ENCODE results near the gene GBF1.
A peak's percentile ranks its signal among the peaks of the same experiment; 100 is the strongest.

Gene GBF1

GRCh38 chr10:102245082-102245931, at the start of gene GBF1:
TSS of gene GBF1 (plus strand) at chr10:102245532. CDS start at chr10:102258939, 13,407 bp downstream.
- no peak for TF ChIP-seq GATA3 (IDR thresholded peaks at IDR 0.05; ENCODE audit: low read depth, low read length)
- TF ChIP-seq GATA2 (IDR thresholded peaks at IDR 0.05; ENCODE audit: low read depth, low read length) = no peak

DNA sequence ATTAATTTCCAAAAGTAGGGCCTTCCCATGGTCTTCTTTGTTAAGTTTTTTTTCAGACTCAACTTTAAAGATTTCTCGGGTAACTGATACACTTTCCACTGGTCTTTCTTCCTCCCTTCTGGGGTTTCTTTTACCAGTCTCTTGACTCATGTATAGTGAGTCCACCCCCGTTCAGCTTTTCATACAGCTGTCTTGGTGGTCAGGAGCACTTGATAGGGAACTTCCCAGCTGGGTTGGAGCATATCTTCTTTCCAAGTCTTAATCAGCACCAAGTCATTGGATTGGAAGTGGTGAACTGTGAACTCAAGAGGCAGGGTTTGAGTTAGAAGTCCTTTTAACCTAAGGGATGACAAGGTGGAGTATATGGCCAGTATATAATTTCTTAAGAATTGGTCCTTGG, 48.4 kb upstream of the GBF1 start:
- TF ChIP-seq GATA3 (IDR thresholded peaks at IDR 0.05; ENCODE audit: low read depth, low read length) (no peak), GATA2 (IDR thresholded peaks at IDR 0.05; ENCODE audit: low read depth, low read length) (no peak)

DNA sequence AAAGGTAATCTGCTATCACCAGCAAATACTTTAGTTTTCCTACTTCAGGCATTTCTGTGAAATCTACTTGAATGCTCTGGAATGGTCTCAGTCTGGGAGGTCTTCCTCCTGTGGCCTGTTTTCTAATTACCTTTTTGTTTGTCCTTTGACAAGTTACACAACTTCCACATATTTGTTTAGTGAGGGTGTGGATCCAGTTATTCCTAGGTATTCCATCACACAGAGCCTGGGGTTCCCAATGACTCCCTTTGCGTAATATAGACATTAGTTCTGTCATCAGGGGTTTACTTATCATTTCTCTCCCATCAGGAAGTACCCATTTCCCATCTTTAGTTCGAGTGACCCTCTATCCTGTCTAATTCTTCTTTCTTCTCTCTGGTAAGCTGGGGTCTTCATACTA, 47.3 kb upstream of the GBF1 start:
- no peak for TF ChIP-seq GATA3 (IDR thresholded peaks at IDR 0.05; ENCODE audit: low read depth, low read length)
- TF ChIP-seq GATA2 (IDR thresholded peaks at IDR 0.05; ENCODE audit: low read depth, low read length) = no peak

DNA sequence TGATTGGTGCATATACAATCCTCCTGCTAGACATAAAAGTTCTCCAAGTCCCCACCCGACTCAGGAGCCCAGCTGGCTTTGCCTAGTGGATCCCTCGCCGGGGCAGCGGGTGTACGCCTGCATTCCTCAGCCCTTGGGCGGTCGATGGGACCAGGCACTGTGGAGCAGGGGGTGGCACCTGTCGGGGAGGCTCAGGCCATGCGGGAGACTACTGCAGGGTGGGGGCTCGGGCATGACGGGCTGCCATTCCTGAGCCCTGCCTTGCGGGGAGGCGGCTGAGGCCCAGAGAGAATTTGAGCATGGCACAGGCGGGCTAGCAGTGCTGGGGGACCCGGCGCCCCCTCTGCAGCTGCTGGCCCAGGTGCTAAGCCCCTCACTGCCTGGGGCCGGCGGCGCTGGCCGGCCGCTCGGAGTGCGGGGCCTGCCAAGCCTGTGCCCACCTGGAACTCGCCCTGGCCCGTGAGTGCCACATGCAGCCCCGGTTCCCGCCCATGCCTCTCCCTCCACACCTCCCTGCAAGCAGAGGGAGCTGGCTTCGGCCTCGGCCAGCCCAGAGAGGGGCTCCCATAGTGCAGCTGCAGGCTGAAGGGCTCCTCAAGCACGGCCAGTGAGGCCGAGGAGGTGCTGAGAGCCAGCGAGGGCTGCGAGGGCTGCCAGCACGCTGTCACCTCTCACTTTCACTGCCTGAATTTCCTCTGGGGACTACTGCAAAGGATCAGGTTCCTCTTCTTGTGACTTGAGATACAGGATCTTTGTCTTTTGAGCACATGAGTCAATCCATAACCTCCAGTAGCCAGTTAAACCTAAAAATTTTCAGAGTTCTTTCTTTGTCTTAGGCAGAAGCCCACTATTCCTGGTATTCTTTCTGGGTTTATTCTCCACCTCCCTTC, 44.3 kb upstream of the GBF1 start:
- TF ChIP-seq GATA2 (IDR thresholded peaks at IDR 0.05; ENCODE audit: low read depth, low read length) = no peak
- TF ChIP-seq GATA3 (IDR thresholded peaks at IDR 0.05; ENCODE audit: low read depth, low read length) = no peak

DNA sequence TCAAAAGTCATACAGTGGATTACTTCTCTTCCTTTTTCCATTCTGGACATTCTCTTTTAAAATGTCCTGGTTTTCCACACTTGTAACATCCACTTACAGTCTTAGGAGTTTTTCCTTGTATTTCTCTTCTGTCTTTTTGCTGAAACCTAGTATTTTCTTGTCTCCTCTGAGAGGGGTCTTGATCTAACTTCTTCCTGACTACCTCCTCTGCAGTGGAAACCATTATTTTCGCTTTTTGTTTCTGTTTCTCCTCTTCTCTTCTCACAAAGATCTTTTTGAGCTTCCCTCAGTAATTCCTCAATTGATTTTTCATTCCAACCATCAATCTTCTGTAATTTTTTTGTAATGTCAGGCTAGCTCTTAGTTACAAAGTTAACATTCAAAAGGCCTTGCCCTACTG, 42.9 kb upstream of the GBF1 start:
- TF ChIP-seq GATA2 (IDR thresholded peaks at IDR 0.05; ENCODE audit: low read depth, low read length) = no peak
- TF ChIP-seq GATA3 (IDR thresholded peaks at IDR 0.05; ENCODE audit: low read depth, low read length) = no peak

- TF ChIP-seq GATA3 (IDR thresholded peaks at IDR 0.05; ENCODE audit: low read depth, low read length) (peak; percentile 92), GATA2 (IDR thresholded peaks at IDR 0.05; ENCODE audit: low read depth, low read length) (peak; percentile 98)
Measured at GRCh38 chr10:102208311-102209035, 36.9 kb upstream of the GBF1 start.

DNA sequence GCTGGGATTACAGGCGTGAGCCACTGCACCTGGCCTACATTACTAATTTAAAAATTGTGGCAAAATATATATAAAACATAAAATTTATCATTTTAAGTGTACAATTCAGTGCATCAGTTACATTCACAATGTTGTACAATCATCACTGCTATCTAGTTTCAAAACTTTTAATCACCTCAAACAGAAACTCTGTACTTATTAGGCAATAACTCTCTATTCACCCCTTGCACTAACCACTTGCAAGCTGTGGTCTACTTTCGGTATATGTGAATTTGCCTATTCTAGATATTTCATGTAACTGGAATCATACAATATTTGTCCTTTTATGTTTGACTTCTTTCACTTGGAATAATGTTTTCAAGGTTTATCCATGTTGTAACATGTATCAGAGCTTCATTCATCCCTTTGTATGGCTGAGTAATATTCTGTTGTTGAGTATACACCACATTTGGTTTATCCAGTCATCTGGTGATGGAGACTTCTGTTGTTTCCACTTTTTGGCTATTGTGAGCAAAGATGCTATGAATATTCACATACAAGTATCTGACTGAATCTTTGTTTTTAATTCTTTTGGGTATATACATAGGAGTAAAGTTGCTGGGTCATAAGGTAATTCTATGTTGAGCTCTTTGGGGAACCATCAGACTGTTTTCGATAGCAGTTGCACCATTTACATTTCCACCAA, 33.6 kb upstream of the GBF1 start:
- TF ChIP-seq GATA2 (IDR thresholded peaks at IDR 0.05; ENCODE audit: low read depth, low read length) (no peak), GATA3 (IDR thresholded peaks at IDR 0.05; ENCODE audit: low read depth, low read length) (no peak)

DNA sequence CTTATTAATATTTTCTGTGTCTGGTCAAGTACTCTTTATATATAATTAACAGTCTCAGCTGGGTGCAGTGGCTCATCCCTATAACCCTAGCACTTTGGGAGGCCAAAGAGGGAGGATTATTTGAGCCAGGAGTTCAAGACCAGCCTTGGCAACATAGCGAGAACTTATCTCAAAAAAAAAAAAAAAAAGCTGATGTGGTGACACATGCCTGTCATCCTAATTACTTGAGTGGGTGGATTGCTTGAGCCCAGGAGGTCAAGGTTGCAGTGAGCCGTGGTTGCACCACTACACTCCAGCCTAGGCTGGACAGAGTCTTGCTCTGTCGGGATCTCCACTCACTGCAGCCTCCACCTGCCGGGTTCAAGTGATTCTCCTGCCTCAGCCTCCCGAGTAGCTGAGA, 26.0 kb upstream of the GBF1 start:
- TF ChIP-seq GATA3 (IDR thresholded peaks at IDR 0.05; ENCODE audit: low read depth, low read length) = no peak
- TF ChIP-seq GATA2 (IDR thresholded peaks at IDR 0.05; ENCODE audit: low read depth, low read length) = no peak

GRCh38 chr10:102220612-102221011, 24.7 kb upstream of the GBF1 start:
- TF ChIP-seq GATA2 (IDR thresholded peaks at IDR 0.05; ENCODE audit: low read depth, low read length) = no peak
- TF ChIP-seq GATA3 (IDR thresholded peaks at IDR 0.05; ENCODE audit: low read depth, low read length) = no peak

DNA sequence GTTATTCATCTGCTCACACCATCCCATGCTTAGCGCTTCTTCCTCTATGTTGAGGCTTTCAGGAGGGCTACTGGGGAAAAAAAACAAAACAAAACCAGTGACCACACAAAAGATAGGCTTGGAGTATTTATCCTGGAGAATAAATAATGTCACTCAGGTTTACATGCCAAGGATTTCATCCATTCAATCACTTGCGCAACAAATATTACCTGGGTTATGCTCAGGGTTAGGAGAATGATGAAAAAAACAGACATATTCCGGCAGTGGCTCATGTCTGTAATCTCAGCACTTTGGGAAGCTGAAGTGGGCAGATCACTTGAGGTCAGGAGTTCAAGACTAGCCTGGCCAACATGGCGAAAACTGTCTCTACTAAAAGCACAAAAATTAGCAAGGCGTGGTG, 22.5 kb upstream of the GBF1 start:
- TF ChIP-seq GATA3 (IDR thresholded peaks at IDR 0.05; ENCODE audit: low read depth, low read length) = no peak

- TF ChIP-seq GATA3 (IDR thresholded peaks at IDR 0.05; ENCODE audit: low read depth, low read length) (no peak), GATA2 (IDR thresholded peaks at IDR 0.05; ENCODE audit: low read depth, low read length) (no peak)
Measured at GRCh38 chr10:102225646-102226541, 19.4 kb upstream of the GBF1 start, which contains the start of gene ELOVL3. TSS of gene ELOVL3 (plus strand) at chr10:102226299. CDS start at chr10:102226549, 250 bp downstream.

DNA sequence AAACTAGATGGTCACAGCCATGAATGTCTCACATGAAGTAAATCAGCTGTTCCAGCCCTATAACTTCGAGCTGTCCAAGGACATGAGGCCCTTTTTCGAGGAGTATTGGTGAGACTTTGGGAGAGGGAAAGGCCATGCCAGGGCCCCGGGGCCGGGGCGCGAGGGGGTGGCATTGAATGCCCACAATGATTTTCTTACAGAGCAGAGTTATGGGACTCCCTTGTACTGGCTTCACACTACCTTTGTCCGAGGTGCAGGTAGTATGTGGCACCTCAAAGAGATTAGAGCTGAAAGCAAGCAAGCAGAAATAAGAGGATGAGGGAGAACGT, 18.8 kb upstream of the GBF1 start:
- no peak for TF ChIP-seq GATA2 (IDR thresholded peaks at IDR 0.05; ENCODE audit: low read depth, low read length)
- no peak for TF ChIP-seq GATA3 (IDR thresholded peaks at IDR 0.05; ENCODE audit: low read depth, low read length)

GRCh38 chr10:102227050-102227449, 18.3 kb upstream of the GBF1 start:
- TF ChIP-seq GATA3 (IDR thresholded peaks at IDR 0.05; ENCODE audit: low read depth, low read length) = no peak
- TF ChIP-seq GATA2 (IDR thresholded peaks at IDR 0.05; ENCODE audit: low read depth, low read length) = no peak

All from SH-SY5Y (cell line).